ENCODE results near the gene SPRTN.

GRCh38 chr1:231393668-231394067, 55.6 kb downstream of the SPRTN start:
- no peak for TF ChIP-seq CTCF (IDR thresholded peaks at IDR 0.05)
- no peak for TF ChIP-seq EZH2 (IDR thresholded peaks at IDR 0.05; ENCODE audit: borderline replicate concordance, insufficient read depth, low read depth, low read length, poor library complexity, severe bottlenecking)
